Sigmoid colon (tissue), 4 donors: Measurements from ENCODE around the gene PRICKLE1.

ENCODE experiments used
- EP300 ChIP-seq, 4 donors: sonication (generic); formaldehyde crosslinking; IDR thresholded peaks; one replicate each; pipeline ENCODE4 v1.6.1; 2017; ENCODE audit warnings: antibody characterized with exemption in 4 of 4
- POLR2A ChIP-seq, 2 donors: fragments of 450-650 bp; IDR thresholded peaks; one replicate each; pipeline ENCODE4 v1.6.1; 2016; ENCODE audit warnings: antibody characterized with exemption in 2 of 2, mild to moderate bottlenecking in 2 of 2, moderate library complexity in 2 of 2
- POLR2AphosphoS5 ChIP-seq, 4 donors: sonication (generic); formaldehyde crosslinking; IDR thresholded peaks; one replicate each; pipeline ENCODE4 v1.6.1; 2017; ENCODE audit warnings: antibody characterized with exemption in 4 of 4
- TF ChIP-seq, protein P1 (sequence below), 4 experiments: fragments of 450-650 bp in 3 of 4; fragments of 200-600 bp in 1 of 4; IDR thresholded peaks; one replicate each; pipeline ENCODE4 v1.5.1; 2016 to 2019; ENCODE audit warnings: antibody characterized with exemption in 4 of 4, mild to moderate bottlenecking in 3 of 4, moderate library complexity in 2 of 4

DNA sequence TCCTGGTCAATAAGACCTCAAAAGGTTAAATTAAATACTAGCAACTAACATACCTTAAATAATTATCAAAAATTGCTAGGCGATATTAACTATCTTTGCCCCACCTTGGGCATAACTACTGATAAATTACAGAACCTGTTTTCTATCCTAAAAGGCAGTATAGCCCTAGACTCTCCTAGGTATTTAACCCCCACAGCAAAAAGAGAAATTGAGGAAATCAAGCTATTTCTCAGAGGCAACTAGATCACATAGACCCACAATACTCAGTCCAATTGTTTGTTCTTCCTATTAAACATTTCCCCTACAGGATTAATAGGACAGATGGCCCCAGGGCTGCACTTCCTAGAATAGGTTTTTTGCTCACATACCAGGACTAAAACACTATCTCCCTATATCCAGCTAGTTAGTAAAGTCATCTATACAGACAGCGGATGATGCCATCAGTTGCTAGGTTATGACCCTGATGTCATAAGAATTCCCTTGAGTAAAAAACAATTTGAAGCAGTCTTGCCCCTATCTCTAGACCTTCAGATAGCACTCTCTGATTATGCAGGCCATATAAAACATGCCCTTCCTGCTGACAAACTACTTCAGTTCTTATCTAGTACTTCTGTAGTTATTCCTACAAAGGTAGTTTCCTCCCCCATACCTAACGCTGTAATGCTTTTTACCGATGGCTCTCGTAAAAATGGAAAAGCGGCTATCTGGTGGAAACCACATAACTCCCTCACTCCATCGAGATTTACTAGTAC is 145.2 kb downstream of the PRICKLE1 start:
- TF ChIP-seq, protein P1, sequence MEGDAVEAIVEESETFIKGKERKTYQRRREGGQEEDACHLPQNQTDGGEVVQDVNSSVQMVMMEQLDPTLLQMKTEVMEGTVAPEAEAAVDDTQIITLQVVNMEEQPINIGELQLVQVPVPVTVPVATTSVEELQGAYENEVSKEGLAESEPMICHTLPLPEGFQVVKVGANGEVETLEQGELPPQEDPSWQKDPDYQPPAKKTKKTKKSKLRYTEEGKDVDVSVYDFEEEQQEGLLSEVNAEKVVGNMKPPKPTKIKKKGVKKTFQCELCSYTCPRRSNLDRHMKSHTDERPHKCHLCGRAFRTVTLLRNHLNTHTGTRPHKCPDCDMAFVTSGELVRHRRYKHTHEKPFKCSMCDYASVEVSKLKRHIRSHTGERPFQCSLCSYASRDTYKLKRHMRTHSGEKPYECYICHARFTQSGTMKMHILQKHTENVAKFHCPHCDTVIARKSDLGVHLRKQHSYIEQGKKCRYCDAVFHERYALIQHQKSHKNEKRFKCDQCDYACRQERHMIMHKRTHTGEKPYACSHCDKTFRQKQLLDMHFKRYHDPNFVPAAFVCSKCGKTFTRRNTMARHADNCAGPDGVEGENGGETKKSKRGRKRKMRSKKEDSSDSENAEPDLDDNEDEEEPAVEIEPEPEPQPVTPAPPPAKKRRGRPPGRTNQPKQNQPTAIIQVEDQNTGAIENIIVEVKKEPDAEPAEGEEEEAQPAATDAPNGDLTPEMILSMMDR (IDR thresholded peaks at IDR 0.05) = no peak
- TF ChIP-seq POLR2AphosphoS5 (IDR thresholded peaks at IDR 0.05) = no peak
- no peak for TF ChIP-seq POLR2A (IDR thresholded peaks at IDR 0.05)
- no peak for TF ChIP-seq EP300 (IDR thresholded peaks at IDR 0.05)
